Transverse colon (tissue), 4 donors: Measurements from ENCODE around the gene HSCB.

Experiments used
- CTCF ChIP-seq, 5 experiments: fragments of 200-600 bp in 3 of 5; fragments of 450-650 bp in 2 of 5; sonication (generic) in 3 of 5; IDR thresholded peaks; 1 replicate in 2 of 5; 2 replicates in 3 of 5; pipeline ENCODE4 v1.5.1; 2016 to 2017; ENCODE audit warnings: antibody characterized with exemption in 5 of 5, inconsistent platforms in 3 of 5, mild to moderate bottlenecking in 2 of 5, moderate library complexity in 1 of 5
- EP300 ChIP-seq: sonication (generic); formaldehyde crosslinking; IDR thresholded peaks from one replicate; pipeline ENCODE4 v1.6.1; 2017; ENCODE audit warnings: antibody characterized with exemption, low read depth
- POLR2A ChIP-seq: fragments of 450-650 bp; IDR thresholded peaks from one replicate; pipeline ENCODE4 v1.6.1; 2016; ENCODE audit warnings: antibody characterized with exemption, mild to moderate bottlenecking, moderate library complexity
- POLR2AphosphoS5 ChIP-seq, 3 donors: sonication (generic); formaldehyde crosslinking; IDR thresholded peaks; one replicate each; pipeline ENCODE4 v1.6.1; 2016; ENCODE audit warnings: antibody characterized with exemption in 3 of 3

GRCh38 chr22:28716686-28717085, 25.2 kb upstream of the HSCB start:
- TF ChIP-seq POLR2A: no peak
- TF ChIP-seq CTCF (IDR thresholded peaks at IDR 0.05): no peak
- no peak for TF ChIP-seq EP300
- no peak for TF ChIP-seq POLR2AphosphoS5 (IDR thresholded peaks at IDR 0.05)
